Keratinocyte (primary cell): ENCODE data around the gene CEP295NL.

Experiments used
- CTCF ChIP-seq, 3 experiments: IDR thresholded peaks in 1 of 3; conservative IDR thresholded peaks in 1 of 3; optimal IDR thresholded peaks in 1 of 3; 2 replicates in 2 of 3; 3 replicates in 1 of 3; pipeline versions ENCODE3 to v1.5.1; 2011; ENCODE audit warnings: low read length in 3 of 3, mild to moderate bottlenecking in 3 of 3, moderate library complexity in 2 of 3, control low read depth in 1 of 3, inconsistent platforms in 1 of 3; ENCODE audit not compliant: insufficient read depth in 2 of 3; ENCODE audit errors: extremely low read depth in 1 of 3
- EZH2 ChIP-seq: IDR thresholded peaks from one replicate; pipeline ENCODE4 v1.6.1; 2012; ENCODE audit warnings: inconsistent platforms, mild to moderate bottlenecking, low read length, moderate library complexity

DNA sequence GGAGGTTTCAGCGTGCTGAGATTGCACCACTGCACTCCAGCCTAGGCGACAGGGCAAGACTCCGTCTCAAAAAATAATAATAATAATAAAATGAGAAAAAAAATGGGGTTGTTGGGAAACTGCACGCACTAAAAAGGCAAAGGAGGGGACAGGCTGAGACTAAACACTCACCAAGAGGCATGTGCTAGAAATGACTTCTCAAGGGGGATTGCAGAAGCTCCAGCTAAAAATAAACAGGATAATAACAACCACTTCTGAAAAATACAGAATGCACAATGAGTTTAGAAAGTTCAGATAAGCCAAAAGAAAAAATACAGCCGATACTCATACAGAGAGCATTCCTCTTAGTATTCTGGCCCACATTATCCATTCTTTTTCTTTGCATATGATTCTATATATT is 37.3 kb upstream of the CEP295NL start:
- no peak for TF ChIP-seq CTCF (optimal IDR thresholded peaks at IDR 0.05 in 1 of 3, IDR thresholded peaks at IDR 0.05 in 1 of 3, conservative IDR thresholded peaks at IDR 0.05 in 1 of 3; ENCODE audit: extremely low read depth in 1 of 3, insufficient read depth in 2 of 3, low read length in 3 of 3)
- no peak for TF ChIP-seq EZH2
